Measurements from ENCODE around the gene TAGLN3.

Gene TAGLN3

GRCh38 chr3:112003321-112004080 lies 4.8 kb downstream of the TAGLN3 start:
- Histone ChIP-seq H3K27me3 (ENCODE audit: control insufficient read depth, insufficient read depth, low read length) (peaks cover 15% of the 10 kb centered on the region), H3K9ac (ENCODE audit: low read length) (no peak overlapping the region), H3K4me3 (ENCODE audit: low read length) (no peak overlapping the region), H3K4me1 (ENCODE audit: control insufficient read depth, insufficient read depth, low read length) (peaks cover 14% of the 10 kb centered on the region), H3K9me3 (ENCODE audit: control insufficient read depth, low read length) (no peaks in the 10 kb centered on the region), H3K36me3 (ENCODE audit: control insufficient read depth, insufficient read depth, low read length) (no peaks in the 10 kb centered on the region)

- Histone ChIP-seq H3K4me1 (ENCODE audit: control insufficient read depth, insufficient read depth, low read length) (peaks cover 15% of the 10 kb centered on the region), H3K4me3 (ENCODE audit: low read length) (no peak overlapping the region), H3K27me3 (ENCODE audit: control insufficient read depth, insufficient read depth, low read length) (peaks cover 9% of the 10 kb centered on the region), H3K9me3 (ENCODE audit: control insufficient read depth, low read length) (no peaks in the 10 kb centered on the region), H3K36me3 (ENCODE audit: control insufficient read depth, insufficient read depth, low read length) (no peaks in the 10 kb centered on the region), H3K9ac (ENCODE audit: low read length) (no peak overlapping the region)
Measured at GRCh38 chr3:112004187-112004586, 5.5 kb downstream of the TAGLN3 start.

DNA sequence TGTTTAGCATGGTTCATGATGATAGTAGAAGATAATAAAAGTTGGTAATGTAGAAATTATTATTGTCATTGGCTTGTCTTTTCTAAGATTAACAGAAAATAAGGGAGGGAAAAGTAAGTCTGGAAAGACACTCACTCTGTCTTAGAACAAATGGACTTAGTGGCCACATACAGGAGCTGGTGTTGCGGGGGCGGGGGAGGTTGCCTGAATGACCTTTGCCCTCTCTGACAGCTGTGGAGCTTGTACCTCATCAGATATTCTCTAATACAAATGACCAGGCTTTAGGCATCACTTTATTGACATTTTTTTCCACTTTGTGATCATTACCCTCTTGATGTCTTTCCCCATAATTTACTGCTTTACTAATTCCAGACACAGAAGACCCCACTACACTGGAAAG lies 5.9 kb downstream of the TAGLN3 start:
- Histone ChIP-seq H3K36me3 (ENCODE audit: control insufficient read depth, insufficient read depth, low read length) (no peaks in the 10 kb centered on the region), H3K9me3 (ENCODE audit: control insufficient read depth, low read length) (no peaks in the 10 kb centered on the region), H3K9ac (ENCODE audit: low read length) (no peak overlapping the region), H3K4me1 (ENCODE audit: control insufficient read depth, insufficient read depth, low read length) (peaks cover 15% of the 10 kb centered on the region), H3K27me3 (ENCODE audit: control insufficient read depth, insufficient read depth, low read length) (peaks cover 4% of the 10 kb centered on the region), H3K4me3 (ENCODE audit: low read length) (no peak overlapping the region)

DNA sequence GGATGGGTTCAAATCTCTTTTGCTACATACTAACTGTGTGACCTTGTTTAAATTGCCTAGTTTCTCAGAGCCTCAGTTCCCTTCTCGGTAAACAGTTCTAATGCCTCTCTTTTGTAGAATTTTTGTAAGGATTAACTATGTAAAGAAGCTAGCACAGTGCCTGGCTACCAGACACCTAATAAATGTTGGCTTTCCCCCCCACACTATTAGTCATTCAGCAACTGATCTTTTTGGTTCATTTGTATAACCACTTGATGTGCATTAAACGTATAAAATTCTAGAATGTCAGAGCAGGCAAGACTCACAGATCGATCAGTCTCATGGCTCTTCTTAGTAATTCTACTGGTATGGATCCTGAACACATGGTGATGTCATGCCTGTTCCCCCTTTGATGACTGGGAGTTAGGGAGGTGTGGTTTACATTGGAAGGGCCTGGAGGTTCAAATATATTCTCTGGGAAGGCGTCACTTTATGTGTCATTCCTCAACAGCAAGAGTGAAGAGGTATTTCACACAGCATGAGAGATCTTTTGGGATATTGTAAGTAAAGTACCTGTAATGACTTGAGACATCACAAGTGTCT lies 6.5 kb downstream of the TAGLN3 start:
- no peak overlapping the region for H3K9ac ChIP-seq (ENCODE audit: low read length)
- no peaks in the 10 kb centered on the region for H3K9me3 ChIP-seq (ENCODE audit: control insufficient read depth, low read length)
- H3K4me3 ChIP-seq (ENCODE audit: low read length) = no peak overlapping the region
- H3K36me3 ChIP-seq (ENCODE audit: control insufficient read depth, insufficient read depth, low read length) = no peaks in the 10 kb centered on the region
- peaks cover 16% of the 10 kb centered on the region for H3K4me1 ChIP-seq (ENCODE audit: control insufficient read depth, insufficient read depth, low read length)
- no peaks in the 10 kb centered on the region for H3K27me3 ChIP-seq (ENCODE audit: control insufficient read depth, insufficient read depth, low read length)

DNA sequence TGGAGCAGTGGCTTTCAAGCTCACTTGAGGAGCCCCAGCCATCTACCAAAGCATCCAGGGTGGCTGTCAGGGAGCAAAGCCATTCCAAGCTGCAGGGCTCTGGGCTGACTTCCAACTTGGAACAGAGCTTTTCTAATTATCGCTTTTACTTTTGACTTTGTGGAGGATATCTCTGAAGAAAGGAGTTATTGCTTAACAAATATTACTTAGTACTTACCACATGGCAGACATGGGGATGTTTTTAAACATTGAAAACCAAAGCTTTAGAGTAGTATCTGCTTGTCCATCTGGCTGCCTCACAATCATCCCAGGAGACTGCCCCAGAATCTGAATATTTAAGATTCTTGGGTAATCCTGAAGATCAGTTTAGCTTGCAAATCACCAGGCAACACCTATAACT lies 8.9 kb downstream of the TAGLN3 start:
- no peaks in the 10 kb centered on the region for H3K27me3 ChIP-seq (ENCODE audit: control insufficient read depth, insufficient read depth, low read length)
- H3K36me3 ChIP-seq (ENCODE audit: control insufficient read depth, insufficient read depth, low read length) = no peaks in the 10 kb centered on the region
- peaks cover 21% of the 10 kb centered on the region for H3K4me1 ChIP-seq (ENCODE audit: control insufficient read depth, insufficient read depth, low read length)
- H3K4me3 ChIP-seq (ENCODE audit: low read length) = no peak overlapping the region
- no peak overlapping the region for H3K9ac ChIP-seq (ENCODE audit: low read length)
- H3K9me3 ChIP-seq (ENCODE audit: control insufficient read depth, low read length) = no peaks in the 10 kb centered on the region

DNA sequence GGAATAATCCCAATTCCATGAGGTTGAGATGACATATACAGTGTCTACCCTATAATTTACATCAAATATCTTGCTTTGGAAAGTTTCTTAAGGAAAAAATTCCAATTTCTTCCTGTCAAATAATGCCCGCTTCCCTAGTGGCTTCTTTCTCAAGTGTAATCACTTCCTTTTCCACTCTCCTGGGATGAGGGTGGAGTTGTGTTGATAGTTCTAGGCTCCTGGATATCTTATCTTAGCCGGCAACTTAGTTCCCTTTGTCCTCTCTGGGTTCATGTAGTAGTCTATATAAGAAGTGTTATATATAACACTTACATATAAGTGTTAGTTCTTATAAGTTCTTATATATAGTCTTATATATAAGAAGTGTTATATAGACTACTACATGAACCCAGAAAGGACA lies 10.9 kb downstream of the TAGLN3 start:
- Histone ChIP-seq H3K36me3 (ENCODE audit: control insufficient read depth, insufficient read depth, low read length) (no peaks in the 10 kb centered on the region), H3K4me3 (ENCODE audit: low read length) (no peak overlapping the region), H3K4me1 (ENCODE audit: control insufficient read depth, insufficient read depth, low read length) (peaks cover 30% of the 10 kb centered on the region), H3K9me3 (ENCODE audit: control insufficient read depth, low read length) (no peaks in the 10 kb centered on the region), H3K9ac (ENCODE audit: low read length) (no peak overlapping the region), H3K27me3 (ENCODE audit: control insufficient read depth, insufficient read depth, low read length) (no peaks in the 10 kb centered on the region)

GRCh38 chr3:112010636-112011035 lies 11.9 kb downstream of the TAGLN3 start:
- Histone ChIP-seq H3K4me1 (ENCODE audit: control insufficient read depth, insufficient read depth, low read length) (peaks cover 30% of the 10 kb centered on the region), H3K9ac (ENCODE audit: low read length) (no peak overlapping the region), H3K27me3 (ENCODE audit: control insufficient read depth, insufficient read depth, low read length) (no peaks in the 10 kb centered on the region), H3K4me3 (ENCODE audit: low read length) (no peak overlapping the region), H3K9me3 (ENCODE audit: control insufficient read depth, low read length) (no peaks in the 10 kb centered on the region), H3K36me3 (ENCODE audit: control insufficient read depth, insufficient read depth, low read length) (no peaks in the 10 kb centered on the region)

DNA sequence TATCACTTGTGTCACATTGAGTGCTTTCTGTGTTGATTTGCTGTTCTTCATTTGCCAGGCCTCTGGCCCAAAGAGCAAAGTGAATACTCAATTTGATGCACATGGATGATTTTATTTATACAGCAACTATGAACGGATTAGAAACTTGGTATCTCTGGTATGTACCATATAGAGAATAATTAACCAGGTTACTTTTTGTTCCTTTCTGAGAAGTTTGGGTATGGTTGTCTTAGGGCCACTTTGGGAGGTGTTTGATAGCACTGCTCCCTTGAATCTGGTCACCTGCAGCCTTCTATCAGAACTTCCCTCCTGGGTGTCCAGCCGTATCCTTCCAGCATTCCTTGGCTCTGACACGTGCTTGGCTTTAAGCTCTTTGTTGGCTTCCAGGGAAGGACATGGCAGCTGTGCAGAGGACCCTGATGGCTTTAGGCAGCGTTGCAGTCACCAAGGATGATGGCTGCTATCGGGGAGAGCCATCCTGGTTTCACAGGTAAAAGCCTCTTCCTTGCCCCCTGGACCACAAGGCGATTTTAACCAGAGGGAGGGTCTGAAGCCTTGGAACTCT lies 12.7 kb downstream of the TAGLN3 start:
- H3K9ac ChIP-seq (ENCODE audit: low read length) = no peak overlapping the region
- no peaks in the 10 kb centered on the region for H3K36me3 ChIP-seq (ENCODE audit: control insufficient read depth, insufficient read depth, low read length)
- H3K4me1 ChIP-seq (ENCODE audit: control insufficient read depth, insufficient read depth, low read length) = peaks cover 30% of the 10 kb centered on the region
- no peaks in the 10 kb centered on the region for H3K27me3 ChIP-seq (ENCODE audit: control insufficient read depth, insufficient read depth, low read length)
- no peaks in the 10 kb centered on the region for H3K9me3 ChIP-seq (ENCODE audit: control insufficient read depth, low read length)
- H3K4me3 ChIP-seq (ENCODE audit: low read length) = no peak overlapping the region

GRCh38 chr3:112012205-112012992 lies 13.7 kb downstream of the TAGLN3 start:
- Histone ChIP-seq H3K4me3 (ENCODE audit: low read length) (no peak overlapping the region), H3K4me1 (ENCODE audit: control insufficient read depth, insufficient read depth, low read length) (peaks cover 30% of the 10 kb centered on the region), H3K9me3 (ENCODE audit: control insufficient read depth, low read length) (no peaks in the 10 kb centered on the region), H3K9ac (ENCODE audit: low read length) (no peak overlapping the region), H3K36me3 (ENCODE audit: control insufficient read depth, insufficient read depth, low read length) (no peaks in the 10 kb centered on the region), H3K27me3 (ENCODE audit: control insufficient read depth, insufficient read depth, low read length) (no peaks in the 10 kb centered on the region)

- Histone ChIP-seq H3K36me3 (ENCODE audit: control insufficient read depth, insufficient read depth, low read length) (no peaks in the 10 kb centered on the region), H3K27me3 (ENCODE audit: control insufficient read depth, insufficient read depth, low read length) (no peaks in the 10 kb centered on the region), H3K9ac (ENCODE audit: low read length) (no peak overlapping the region), H3K4me1 (ENCODE audit: control insufficient read depth, insufficient read depth, low read length) (peaks cover 23% of the 10 kb centered on the region), H3K4me3 (ENCODE audit: low read length) (no peak overlapping the region), H3K9me3 (ENCODE audit: control insufficient read depth, low read length) (no peaks in the 10 kb centered on the region)
Measured at GRCh38 chr3:112013058-112013783, 14.5 kb downstream of the TAGLN3 start.

GRCh38 chr3:112013784-112014143 lies 15.0 kb downstream of the TAGLN3 start:
- no peak overlapping the region for H3K4me3 ChIP-seq (ENCODE audit: low read length)
- peaks cover 23% of the 10 kb centered on the region for H3K4me1 ChIP-seq (ENCODE audit: control insufficient read depth, insufficient read depth, low read length)
- no peaks in the 10 kb centered on the region for H3K27me3 ChIP-seq (ENCODE audit: control insufficient read depth, insufficient read depth, low read length)
- no peaks in the 10 kb centered on the region for H3K9me3 ChIP-seq (ENCODE audit: control insufficient read depth, low read length)
- H3K36me3 ChIP-seq (ENCODE audit: control insufficient read depth, insufficient read depth, low read length) = no peaks in the 10 kb centered on the region
- H3K9ac ChIP-seq (ENCODE audit: low read length) = no peak overlapping the region

Measured in mucosa of stomach (tissue), 1 donor.